IgD-negative memory B cell (primary cell): ENCODE results near the gene SLC12A6. TPM values are rescaled to one million over a fixed set of nuclear protein-coding genes. Genes with fewer than 3 reads are reported as not detected.

Source experiments
- H3K27ac Mint-ChIP-seq, 3 donors: one replicate each; pipeline ENCODE4 v1.8.0; 2020 to 2022; ENCODE audit warnings: mild to moderate bottlenecking in 3 of 3, mixed read lengths in 3 of 3, moderate library complexity in 1 of 3
- H3K27me3 Mint-ChIP-seq: one replicate; pipeline ENCODE4 v1.8.0; 2021; ENCODE audit warnings: mixed read lengths
- H3K36me3 Mint-ChIP-seq: one replicate; pipeline ENCODE4 v1.8.0; 2020; ENCODE audit warnings: mild to moderate bottlenecking, mixed read lengths
- H3K4me1 Mint-ChIP-seq, 3 donors: one replicate each; pipeline ENCODE4 v1.8.0; 2020 to 2022; ENCODE audit warnings: mixed read lengths in 3 of 3, mild to moderate bottlenecking in 1 of 3
- H3K4me3 Mint-ChIP-seq, 4 donors: one replicate each; pipeline ENCODE4 v1.8.0; 2020 to 2022; ENCODE audit warnings: mild to moderate bottlenecking in 4 of 4, mixed read lengths in 4 of 4, moderate library complexity in 3 of 4
- H3K9me3 Mint-ChIP-seq, 3 donors: one replicate each; pipeline ENCODE4 v1.8.0; 2020 to 2021; ENCODE audit warnings: mixed read lengths in 3 of 3, mild to moderate bottlenecking in 1 of 3
- polyA plus RNA-seq: library from polyadenylated mRNA; unstranded; fragments of 300-500 nt; fragmentation: Illumina TruSeq; gene quantifications from one replicate; pipeline ENCODE4 v1.2.3, GENCODE V29; 2021

The SLC12A6 gene
- polyA plus RNA-seq, 1 donor from 2014 or later: 8.7 TPM

DNA sequence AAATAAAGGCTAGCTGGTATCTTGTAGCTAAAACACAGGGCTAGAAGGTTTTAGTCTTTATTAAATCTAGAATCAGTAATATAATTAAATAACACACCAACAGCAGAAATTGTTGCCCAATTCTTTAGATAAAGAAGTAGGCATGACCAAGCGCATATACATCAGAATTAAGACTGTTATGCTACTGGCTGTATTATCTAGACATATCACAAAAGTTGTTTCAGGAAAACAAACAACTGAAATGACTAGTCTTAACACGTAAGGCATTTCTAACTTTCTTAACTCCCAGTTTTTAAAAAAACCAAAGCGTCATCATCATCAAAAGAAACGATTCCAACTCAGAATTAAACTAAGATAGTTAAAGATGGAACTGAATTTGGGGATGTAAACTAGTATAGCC, 57.4 kb downstream of the SLC12A6 start:
- H3K27me3 Mint-ChIP-seq: no peaks in the 10 kb centered on the region
- no peak overlapping the region for H3K4me3 Mint-ChIP-seq
- no peak overlapping the region for H3K27ac Mint-ChIP-seq
- H3K9me3 Mint-ChIP-seq: no peaks in the 10 kb centered on the region
- peaks cover 9% of the 10 kb centered on the region for H3K36me3 Mint-ChIP-seq
- peaks cover 16 to 28% (median 22%) of the 10 kb centered on the region in 3 donors for H3K4me1 Mint-ChIP-seq

DNA sequence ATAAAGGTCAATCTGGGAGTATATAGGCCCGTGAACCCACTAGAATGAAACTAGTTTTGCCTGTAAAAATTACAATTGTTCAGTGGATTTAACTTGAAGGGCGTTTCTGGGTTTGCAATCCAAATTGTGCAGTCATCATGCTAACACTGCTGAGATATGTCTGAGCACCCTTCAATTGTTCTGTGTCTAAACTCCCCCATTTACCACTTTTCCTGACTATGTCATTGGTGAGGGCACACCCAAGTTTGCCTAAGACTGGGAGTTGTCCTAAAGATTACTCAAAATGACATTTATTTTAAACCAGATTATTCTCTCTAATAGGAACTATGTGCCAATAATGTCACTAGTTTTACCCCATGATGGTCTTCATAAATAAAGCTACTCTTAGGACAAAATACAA, 58.2 kb downstream of the SLC12A6 start:
- Mint-ChIP-seq H3K27ac (no peak overlapping the region), H3K4me1 (peaks cover 14 to 23% (median 15%) of the 10 kb centered on the region in 3 donors), H3K27me3 (no peaks in the 10 kb centered on the region), H3K36me3 (peaks cover 10% of the 10 kb centered on the region), H3K9me3 (no peaks in the 10 kb centered on the region), H3K4me3 (no peak overlapping the region)

GRCh38 chr15:34275721-34276120, 61.9 kb downstream of the SLC12A6 start:
- H3K27me3 Mint-ChIP-seq: no peaks in the 10 kb centered on the region
- peaks cover 7% of the 10 kb centered on the region for H3K36me3 Mint-ChIP-seq
- no peak overlapping the region for H3K4me3 Mint-ChIP-seq
- no peak overlapping the region for H3K27ac Mint-ChIP-seq
- no peaks in the 10 kb centered on the region for H3K9me3 Mint-ChIP-seq
- peaks cover 8 to 17% (median 10%) of the 10 kb centered on the region in 3 donors for H3K4me1 Mint-ChIP-seq

- peaks cover 4 to 12% (median 5%) of the 10 kb centered on the region in 3 donors for H3K4me1 Mint-ChIP-seq
- no peaks in the 10 kb centered on the region for H3K27me3 Mint-ChIP-seq
- H3K36me3 Mint-ChIP-seq: peaks cover 6% of the 10 kb centered on the region
- H3K4me3 Mint-ChIP-seq: no peak overlapping the region
- peak overlapping the region in 1 of 3 donors; percentile 10 for H3K27ac Mint-ChIP-seq
- no peaks in the 10 kb centered on the region for H3K9me3 Mint-ChIP-seq
These were observed 62.4 kb downstream of the SLC12A6 start for GRCh38 chr15:34275154-34275553.

DNA sequence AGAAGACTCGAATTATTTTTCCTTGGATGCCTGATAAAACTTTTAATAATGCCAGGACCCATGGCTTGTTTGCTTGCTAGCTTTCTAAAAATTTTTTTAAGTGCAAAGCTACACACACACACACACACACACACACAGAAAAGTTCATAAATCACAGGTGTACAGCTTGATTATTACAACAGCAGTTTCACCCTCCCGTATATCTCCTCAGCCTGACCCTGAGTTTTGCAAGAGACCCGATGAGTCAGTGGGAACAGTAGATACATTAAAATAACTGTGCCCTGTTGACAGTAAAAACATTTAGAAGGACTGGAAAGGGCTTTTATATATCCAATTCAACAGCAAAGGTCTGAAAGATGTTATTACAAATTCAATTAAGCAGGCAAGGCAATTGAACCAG, 66.1 kb downstream of the SLC12A6 start:
- H3K4me3 Mint-ChIP-seq: no peak overlapping the region
- H3K27ac Mint-ChIP-seq: no peak overlapping the region
- peaks cover 1 to 6% (median 5%) of the 10 kb centered on the region in 3 donors for H3K4me1 Mint-ChIP-seq
- no peaks in the 10 kb centered on the region for H3K9me3 Mint-ChIP-seq
- H3K27me3 Mint-ChIP-seq: no peaks in the 10 kb centered on the region
- peaks cover 8% of the 10 kb centered on the region for H3K36me3 Mint-ChIP-seq

GRCh38 chr15:34266751-34267150, 70.8 kb downstream of the SLC12A6 start:
- Mint-ChIP-seq H3K36me3 (peaks cover 4% of the 10 kb centered on the region), H3K4me3 (no peak overlapping the region), H3K9me3 (no peaks in the 10 kb centered on the region), H3K4me1 (peaks cover 4 to 9% (median 6%) of the 10 kb centered on the region in 3 donors), H3K27ac (no peak overlapping the region), H3K27me3 (no peaks in the 10 kb centered on the region)

DNA sequence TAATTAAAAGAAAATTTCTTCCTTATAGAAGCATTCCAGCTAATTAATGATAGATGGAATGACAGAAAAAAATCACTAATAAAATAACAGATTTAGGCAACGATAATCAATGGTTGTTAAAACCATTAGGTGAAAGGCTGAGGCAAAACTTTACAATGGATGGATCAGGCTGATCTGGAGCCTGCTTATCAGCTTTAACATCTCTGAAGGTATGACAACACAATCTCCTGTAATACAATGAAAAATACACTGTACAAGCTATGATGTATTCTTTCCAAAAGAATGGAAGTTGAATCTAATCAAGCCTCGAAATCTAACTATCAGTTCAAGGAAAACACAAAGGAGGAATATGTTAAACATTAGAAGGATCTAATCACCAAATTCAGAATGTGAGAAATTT, 73.5 kb downstream of the SLC12A6 start:
- no peaks in the 10 kb centered on the region for H3K9me3 Mint-ChIP-seq
- peaks cover 2% of the 10 kb centered on the region for H3K36me3 Mint-ChIP-seq
- no peak overlapping the region for H3K4me3 Mint-ChIP-seq
- no peaks in the 10 kb centered on the region for H3K27me3 Mint-ChIP-seq
- H3K27ac Mint-ChIP-seq: no peak overlapping the region
- H3K4me1 Mint-ChIP-seq: peaks cover 4 to 9% (median 6%) of the 10 kb centered on the region in 3 donors

GRCh38 chr15:34262362-34262761, 75.2 kb downstream of the SLC12A6 start:
- no peaks in the 10 kb centered on the region for H3K9me3 Mint-ChIP-seq
- H3K36me3 Mint-ChIP-seq: peaks cover 2% of the 10 kb centered on the region
- peaks cover 0 to 6% (median 4%) of the 10 kb centered on the region in 3 donors for H3K4me1 Mint-ChIP-seq
- no peak overlapping the region for H3K27ac Mint-ChIP-seq
- no peak overlapping the region for H3K4me3 Mint-ChIP-seq
- no peaks in the 10 kb centered on the region for H3K27me3 Mint-ChIP-seq

DNA sequence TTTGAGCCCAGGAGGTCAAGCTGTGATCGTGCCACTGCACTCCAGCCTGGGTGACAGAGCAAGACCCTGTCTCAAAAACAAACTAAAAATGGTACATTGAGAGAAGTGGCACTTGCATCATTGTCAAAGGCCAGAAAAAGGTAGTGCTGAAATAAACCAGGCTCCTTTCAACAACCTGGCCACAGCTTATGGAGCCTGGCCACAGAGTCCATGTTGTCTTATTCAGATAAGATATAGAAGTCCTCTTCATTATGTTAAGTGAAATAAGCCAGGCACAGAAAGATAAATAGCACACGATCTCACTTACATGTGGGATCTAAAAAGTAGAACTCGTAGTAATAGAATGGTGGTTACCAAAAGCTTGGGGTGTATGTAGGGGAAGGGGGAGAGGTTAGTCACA, 78.0 kb downstream of the SLC12A6 start:
- Mint-ChIP-seq H3K36me3 (peaks cover 1% of the 10 kb centered on the region), H3K27ac (no peak overlapping the region), H3K9me3 (no peaks in the 10 kb centered on the region), H3K4me1 (peaks cover 0 to 2% (median 0%) of the 10 kb centered on the region in 3 donors), H3K4me3 (no peak overlapping the region), H3K27me3 (no peaks in the 10 kb centered on the region)

- Mint-ChIP-seq H3K9me3 (no peaks in the 10 kb centered on the region), H3K36me3 (peaks cover 1% of the 10 kb centered on the region), H3K4me1 (peaks cover 0 to 2% (median 0%) of the 10 kb centered on the region in 3 donors), H3K27me3 (no peaks in the 10 kb centered on the region), H3K4me3 (no peak overlapping the region), H3K27ac (peak overlapping the region in 1 of 3 donors; percentile 11)
These were observed 79.4 kb downstream of the SLC12A6 start for GRCh38 chr15:34258151-34258550.

DNA sequence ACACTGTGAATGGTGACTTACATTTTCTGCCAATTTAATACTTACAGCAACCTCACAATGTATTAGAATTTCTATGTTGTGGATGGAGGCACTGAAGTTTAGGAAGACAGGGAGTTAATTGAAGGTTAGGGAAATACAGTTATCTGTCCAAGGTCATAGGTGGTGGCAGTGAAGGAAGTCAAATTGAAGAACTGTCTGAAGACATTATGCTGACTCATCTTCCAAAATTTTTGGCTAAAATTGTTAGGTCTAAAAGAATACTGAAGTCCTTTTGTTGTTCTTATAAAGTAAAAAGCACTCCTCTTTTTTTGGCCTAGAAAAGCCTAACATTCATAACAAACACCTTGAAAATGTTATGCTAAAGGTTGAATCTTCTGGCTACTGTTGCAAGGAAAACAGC, 85.0 kb downstream of the SLC12A6 start:
- Mint-ChIP-seq H3K9me3 (no peaks in the 10 kb centered on the region), H3K4me3 (no peak overlapping the region), H3K4me1 (peaks cover 0 to 2% (median 2%) of the 10 kb centered on the region in 3 donors), H3K27ac (no peak overlapping the region), H3K36me3 (peaks cover 5% of the 10 kb centered on the region), H3K27me3 (no peaks in the 10 kb centered on the region)

- Mint-ChIP-seq H3K4me3 (no peak overlapping the region), H3K27ac (no peak overlapping the region), H3K4me1 (peaks cover 0 to 2% (median 2%) of the 10 kb centered on the region in 3 donors), H3K27me3 (no peaks in the 10 kb centered on the region), H3K36me3 (peaks cover 4% of the 10 kb centered on the region), H3K9me3 (no peaks in the 10 kb centered on the region)
These were observed 89.4 kb downstream of the SLC12A6 start for GRCh38 chr15:34248190-34248589.

- Mint-ChIP-seq H3K9me3 (no peaks in the 10 kb centered on the region), H3K4me1 (peaks cover 2 to 3% (median 2%) of the 10 kb centered on the region in 3 donors), H3K27me3 (no peaks in the 10 kb centered on the region), H3K4me3 (no peak overlapping the region), H3K27ac (peak overlapping the region in 1 of 3 donors; percentile 67), H3K36me3 (peaks cover 6% of the 10 kb centered on the region)
These were observed 91.2 kb downstream of the SLC12A6 start for GRCh38 chr15:34246276-34246976.

GRCh38 chr15:34243226-34243625, 94.4 kb downstream of the SLC12A6 start:
- Mint-ChIP-seq H3K27ac (no peak overlapping the region), H3K4me1 (peaks cover 0 to 4% (median 0%) of the 10 kb centered on the region in 3 donors), H3K27me3 (no peaks in the 10 kb centered on the region), H3K9me3 (no peaks in the 10 kb centered on the region), H3K4me3 (no peak overlapping the region), H3K36me3 (peaks cover 4% of the 10 kb centered on the region)

DNA sequence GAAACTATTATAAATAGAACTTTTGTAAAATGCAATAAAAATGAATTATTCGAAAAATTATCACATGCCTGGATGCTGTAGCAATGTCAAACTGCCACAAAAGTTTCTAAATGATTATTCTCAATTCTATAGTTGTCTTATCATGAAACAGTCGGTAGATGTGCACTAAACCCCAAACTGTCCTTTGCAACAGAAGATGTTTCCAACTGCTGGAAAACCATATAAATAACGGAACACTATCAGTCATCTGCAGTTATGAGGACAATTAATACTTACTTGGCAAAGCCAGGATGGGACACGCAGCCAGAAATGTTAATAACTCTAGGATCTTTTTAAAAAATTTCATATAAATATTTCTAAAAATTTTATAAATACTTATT, 95.3 kb downstream of the SLC12A6 start:
- no peak overlapping the region for H3K4me3 Mint-ChIP-seq
- peaks cover 4% of the 10 kb centered on the region for H3K36me3 Mint-ChIP-seq
- H3K27ac Mint-ChIP-seq: no peak overlapping the region
- no peaks in the 10 kb centered on the region for H3K27me3 Mint-ChIP-seq
- no peaks in the 10 kb centered on the region for H3K9me3 Mint-ChIP-seq
- H3K4me1 Mint-ChIP-seq: peaks cover 0 to 4% (median 0%) of the 10 kb centered on the region in 3 donors
